HG03571 (cell line): ENCODE measurements around the gene TBC1D22A.
"Not testable (repeated sequence)": the region's sequence is repeated elsewhere in the genome, so short reads cannot be mapped to it uniquely, and the experiment has no call there.

Source experiments
- ATAC-seq: cut with Tn5 transposase; IDR thresholded peaks from one replicate; pipeline ENCODE4 v1.9.1; 2021; ENCODE audit not compliant: unreplicated experiment

Gene TBC1D22A

GRCh38 chr22:47157486-47158270 is 395.2 kb downstream of the TBC1D22A start:
- no peak for ATAC-seq

- ATAC-seq = no peak
Measured at GRCh38 chr22:47158457-47158856, 396.0 kb downstream of the TBC1D22A start.

GRCh38 chr22:47159592-47159991 is 397.1 kb downstream of the TBC1D22A start:
- ATAC-seq = no peak

GRCh38 chr22:47160141-47160541 is 397.7 kb downstream of the TBC1D22A start:
- ATAC-seq = no peak

- ATAC-seq = no peak
Measured at GRCh38 chr22:47160781-47161520, 398.5 kb downstream of the TBC1D22A start.

- ATAC-seq = no peak
Measured at GRCh38 chr22:47161631-47162030, 399.2 kb downstream of the TBC1D22A start.

- ATAC-seq = no peak
Measured at GRCh38 chr22:47162865-47163264, 400.4 kb downstream of the TBC1D22A start.

GRCh38 chr22:47163481-47163855 is 401.0 kb downstream of the TBC1D22A start:
- ATAC-seq = no peak

- ATAC-seq = no peak
Measured at GRCh38 chr22:47163856-47164513, 401.5 kb downstream of the TBC1D22A start.

- ATAC-seq = no peak
Measured at GRCh38 chr22:47164514-47165337, 402.3 kb downstream of the TBC1D22A start.

GRCh38 chr22:47165338-47166032 is 403.0 kb downstream of the TBC1D22A start:
- ATAC-seq = no peak

GRCh38 chr22:47166033-47166404 is 403.6 kb downstream of the TBC1D22A start:
- no peak for ATAC-seq

- no peak for ATAC-seq
Measured at GRCh38 chr22:47166446-47167016, 404.1 kb downstream of the TBC1D22A start.

GRCh38 chr22:47167056-47167455 is 404.6 kb downstream of the TBC1D22A start:
- no peak for ATAC-seq

- not testable (repeated sequence) for ATAC-seq
Measured at GRCh38 chr22:47167921-47168320, 405.5 kb downstream of the TBC1D22A start.

- no peak for ATAC-seq
Measured at GRCh38 chr22:47168441-47168840, 406.0 kb downstream of the TBC1D22A start.

GRCh38 chr22:47168900-47169800 is 406.7 kb downstream of the TBC1D22A start:
- ATAC-seq = no peak

- ATAC-seq = no peak
Measured at GRCh38 chr22:47169801-47170140, 407.3 kb downstream of the TBC1D22A start.
